Panc1 (cell line): ENCODE data around the gene SLIT3. TPM values are rescaled to one million over a fixed set of nuclear protein-coding genes. Genes with fewer than 3 reads are reported as not detected.

Experiments used
- ATAC-seq: fragments of 200-7000 bp; cut with Tn5 transposase; 2 replicates; pipeline ENCODE4 v1.9.1; 2020; ENCODE audit warnings: mild to moderate bottlenecking, moderate library complexity
- BruUV-seq: library from RNA; stranded (reverse); fragments of 400-500 nt; replicated peaks from 2 replicates; lab custom pipeline; 2021; lab: Mats Ljungman, UMichigan
- CTCF ChIA-PET: fragments of 300-600 bp; sonication (Branson Sonifier 250); formaldehyde crosslinking; loops from one replicate; lab custom pipeline; 2022; ENCODE audit warnings: antibody characterized with exemption; lab: Charles Lee
- POLR2A ChIA-PET: fragments of 300-600 bp; sonication (Branson Sonifier 250); formaldehyde crosslinking; loops from one replicate; lab custom pipeline; 2022; ENCODE audit warnings: antibody characterized with exemption; lab: Charles Lee
- DNase-seq: peaks from one replicate; pipeline ENCODE4 v3.0.0-alpha.2; 2010; ENCODE audit warnings: low read depth, low spot score
- H3K27ac ChIP-seq: 2 replicates; pipeline ENCODE4 v1.5.1; 2011; ENCODE audit warnings: mild to moderate bottlenecking, low read length, inconsistent platforms
- H3K27me3 ChIP-seq: fragments of 200-500 bp; sonication (Bioruptor generic); 2 replicates; pipeline ENCODE4 v1.6.0; 2014; ENCODE audit warnings: low read length, inconsistent platforms; ENCODE audit not compliant: control insufficient read depth, insufficient read depth
- H3K36me3 ChIP-seq: fragments of 200-500 bp; sonication (Bioruptor generic); 2 replicates; pipeline ENCODE4 v1.5.1; 2014; ENCODE audit warnings: inconsistent platforms, mild to moderate bottlenecking, low read length, moderate library complexity; ENCODE audit not compliant: control insufficient read depth, insufficient read depth
- H3K4me1 ChIP-seq: 2 replicates; pipeline ENCODE4 v1.5.1; 2011; ENCODE audit warnings: inconsistent platforms, mild to moderate bottlenecking, low read length, moderate library complexity; ENCODE audit not compliant: control insufficient read depth, insufficient read depth
- H3K4me3 ChIP-seq, 2 experiments: 2 replicates each; pipeline ENCODE4 v1.5.1; 2011 to 2012; ENCODE audit warnings: low read depth in 2 of 2, low read length in 2 of 2, mild to moderate bottlenecking in 2 of 2, inconsistent platforms in 1 of 2, moderate library complexity in 1 of 2
- H3K9me3 ChIP-seq: fragments of 200-500 bp; sonication (Bioruptor generic); 2 replicates; pipeline ENCODE4 v1.5.1; 2014; ENCODE audit warnings: low read depth, mild to moderate bottlenecking, inconsistent platforms, low read length, moderate library complexity; ENCODE audit not compliant: control insufficient read depth, insufficient read depth
- CTCF ChIP-seq: fragments of 450-650 bp; IDR thresholded peaks from 2 replicates; pipeline ENCODE4 v1.5.1; 2017; ENCODE audit warnings: mild to moderate bottlenecking
- POLR2AphosphoS5 ChIP-seq: IDR thresholded peaks from 2 replicates; pipeline ENCODE4 v1.6.1; 2012; ENCODE audit warnings: mild to moderate bottlenecking, low read depth, low read length, moderate library complexity
- SIN3A ChIP-seq: IDR thresholded peaks from 2 replicates; pipeline ENCODE4 v1.6.1; 2012; ENCODE audit warnings: low read depth, mild to moderate bottlenecking, low read length, moderate library complexity, borderline replicate concordance; ENCODE audit not compliant: insufficient read depth
- TCF7L2 ChIP-seq: IDR thresholded peaks from 2 replicates; pipeline ENCODE4 v1.6.1; 2011; ENCODE audit warnings: mild to moderate bottlenecking, low read depth, low read length, inconsistent platforms
- in situ Hi-C: cut with HindIII; loops from 2 replicates; pipeline ENCODE4 v1.10.0; 2016; ENCODE audit warnings: low sequenced_read_pairs, low pct_unique_long_range_greater_than_20kb
- intact Hi-C: fragments of 100-400 bp; cut with micrococcal nuclease; formaldehyde crosslinking; loops from one replicate; pipeline ENCODE4 v1.10.0; 2022; ENCODE audit not compliant: unreplicated experiment
- total RNA-seq: library from RNA; stranded (reverse); gene quantifications from one replicate; pipeline ENCODE4 v1.2.1, GENCODE V29; 2021; ENCODE audit not compliant: unreplicated experiment
- TF ChIP-seq, protein P1 (sequence below), 2 experiments: IDR thresholded peaks; 2 replicates each; pipeline ENCODE4 v1.6.1; 2011 to 2012; ENCODE audit warnings: low read depth in 2 of 2, control low read depth in 1 of 2, low read length in 1 of 2, mild to moderate bottlenecking in 1 of 2, moderate library complexity in 1 of 2; ENCODE audit not compliant: insufficient read depth in 1 of 2

Gene SLIT3
- total RNA-seq, 1 experiment from 2014 or later, result 26.4 TPM

DNA sequence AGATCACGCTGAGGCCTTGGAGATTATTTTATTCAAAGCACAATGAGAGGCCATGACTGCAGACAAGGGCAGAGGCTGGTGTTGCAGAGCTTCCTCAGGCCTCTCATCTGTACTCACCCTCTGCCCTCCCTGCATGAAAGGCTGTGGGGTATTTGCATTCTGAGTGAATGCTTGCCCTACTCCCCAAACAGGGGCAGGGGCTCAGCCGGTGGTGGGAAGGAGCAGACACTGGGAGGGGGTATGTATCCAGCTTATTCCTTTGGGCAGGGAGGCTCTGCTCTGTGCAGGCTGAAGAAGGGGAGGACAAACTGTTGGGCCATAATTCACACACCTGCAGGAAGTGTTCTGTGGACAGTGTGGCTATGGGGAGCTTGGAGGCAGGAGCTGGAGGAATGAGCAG, 573.4 kb downstream of the SLIT3 start:
- Histone ChIP-seq H3K27ac (no peak overlapping the region), H3K4me3 (no peak overlapping the region), H3K9me3 (0 out of 2 replicates have a peak, but pooled peaks cover 3% of the 10 kb centered on the region), H3K36me3 (no peaks in the 10 kb centered on the region), H3K27me3 (no peaks in the 10 kb centered on the region), H3K4me1 (no peaks in the 10 kb centered on the region)
- in situ Hi-C loops, result no loop called here
- CTCF ChIA-PET, result no interaction called here
- intact Hi-C loops, result no loop called here
- no peak for DNase-seq
- no TSS peak for BruUV-seq
- no peak for ATAC-seq
- POLR2A ChIA-PET, result interaction anchor here (0.6 kb wide), 1 partner anchor 11 kb away, joined by 15 read pairs; no protein-coding TSS in a partner anchor
- TF ChIP-seq POLR2AphosphoS5 (no peak), CTCF (no peak), TCF7L2 (no peak), SIN3A (no peak)
- TF ChIP-seq, protein P1, sequence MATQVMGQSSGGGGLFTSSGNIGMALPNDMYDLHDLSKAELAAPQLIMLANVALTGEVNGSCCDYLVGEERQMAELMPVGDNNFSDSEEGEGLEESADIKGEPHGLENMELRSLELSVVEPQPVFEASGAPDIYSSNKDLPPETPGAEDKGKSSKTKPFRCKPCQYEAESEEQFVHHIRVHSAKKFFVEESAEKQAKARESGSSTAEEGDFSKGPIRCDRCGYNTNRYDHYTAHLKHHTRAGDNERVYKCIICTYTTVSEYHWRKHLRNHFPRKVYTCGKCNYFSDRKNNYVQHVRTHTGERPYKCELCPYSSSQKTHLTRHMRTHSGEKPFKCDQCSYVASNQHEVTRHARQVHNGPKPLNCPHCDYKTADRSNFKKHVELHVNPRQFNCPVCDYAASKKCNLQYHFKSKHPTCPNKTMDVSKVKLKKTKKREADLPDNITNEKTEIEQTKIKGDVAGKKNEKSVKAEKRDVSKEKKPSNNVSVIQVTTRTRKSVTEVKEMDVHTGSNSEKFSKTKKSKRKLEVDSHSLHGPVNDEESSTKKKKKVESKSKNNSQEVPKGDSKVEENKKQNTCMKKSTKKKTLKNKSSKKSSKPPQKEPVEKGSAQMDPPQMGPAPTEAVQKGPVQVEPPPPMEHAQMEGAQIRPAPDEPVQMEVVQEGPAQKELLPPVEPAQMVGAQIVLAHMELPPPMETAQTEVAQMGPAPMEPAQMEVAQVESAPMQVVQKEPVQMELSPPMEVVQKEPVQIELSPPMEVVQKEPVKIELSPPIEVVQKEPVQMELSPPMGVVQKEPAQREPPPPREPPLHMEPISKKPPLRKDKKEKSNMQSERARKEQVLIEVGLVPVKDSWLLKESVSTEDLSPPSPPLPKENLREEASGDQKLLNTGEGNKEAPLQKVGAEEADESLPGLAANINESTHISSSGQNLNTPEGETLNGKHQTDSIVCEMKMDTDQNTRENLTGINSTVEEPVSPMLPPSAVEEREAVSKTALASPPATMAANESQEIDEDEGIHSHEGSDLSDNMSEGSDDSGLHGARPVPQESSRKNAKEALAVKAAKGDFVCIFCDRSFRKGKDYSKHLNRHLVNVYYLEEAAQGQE (IDR thresholded peaks at IDR 0.05; ENCODE audit: insufficient read depth in 1 of 2, low read depth in 2 of 2, low read length in 1 of 2), result no peak

- intact Hi-C loops (no loop called here), in situ Hi-C loops (no loop called here)
- Histone ChIP-seq H3K9me3 (0 out of 2 replicates have a peak, but pooled peaks cover 3% of the 10 kb centered on the region), H3K27ac (no peak overlapping the region), H3K27me3 (no peaks in the 10 kb centered on the region), H3K4me3 (no peak overlapping the region), H3K4me1 (no peaks in the 10 kb centered on the region), H3K36me3 (no peaks in the 10 kb centered on the region)
- ChIA-PET POLR2A (no interaction called here), CTCF (no interaction called here)
- TF ChIP-seq, protein P1 (IDR thresholded peaks at IDR 0.05; ENCODE audit: insufficient read depth in 1 of 2, low read depth in 2 of 2, low read length in 1 of 2), result no peak
- DNase-seq (no peak), ATAC-seq (no peak)
- no TSS peak for BruUV-seq
These were observed 574.6 kb downstream of the SLIT3 start for GRCh38 chr5:168726342-168726741.
